ENCODE data around the gene TGFBR3.

TGFBR3 gene

DNA sequence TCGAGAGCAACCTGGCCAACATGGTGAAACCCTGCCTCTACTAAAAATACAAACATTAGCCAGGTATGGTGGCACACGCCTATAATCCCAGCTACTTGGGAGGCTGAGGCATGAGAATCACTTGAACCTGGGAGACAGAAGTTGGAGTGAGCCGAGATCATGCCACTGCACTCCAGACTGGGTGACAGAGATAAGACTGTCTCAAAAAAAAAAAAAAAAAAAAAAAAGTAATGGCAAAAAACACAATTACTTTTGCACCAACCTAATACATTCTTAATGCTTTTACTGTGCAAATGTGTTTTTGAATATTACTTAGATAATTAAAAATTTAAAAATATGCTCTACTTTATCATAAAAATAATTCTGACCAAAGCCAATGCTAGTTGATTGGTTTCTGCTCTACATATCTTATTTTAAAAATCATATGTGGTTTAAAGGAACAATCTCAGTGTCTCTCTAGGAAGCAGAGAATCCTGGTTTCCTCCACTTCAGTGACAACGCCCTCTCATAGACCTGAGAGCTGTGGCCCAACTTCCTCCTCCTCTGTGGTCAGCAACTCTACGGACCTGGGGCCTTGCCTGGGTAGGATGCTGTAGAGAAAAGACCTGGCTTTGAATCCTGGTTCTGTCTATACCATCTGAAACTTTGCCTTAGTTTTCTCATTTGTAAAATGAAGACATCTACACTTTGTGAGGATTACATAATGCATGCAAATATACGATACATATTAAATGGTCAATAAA is 64.7 kb downstream of the TGFBR3 start:
- TF ChIP-seq, protein P1, sequence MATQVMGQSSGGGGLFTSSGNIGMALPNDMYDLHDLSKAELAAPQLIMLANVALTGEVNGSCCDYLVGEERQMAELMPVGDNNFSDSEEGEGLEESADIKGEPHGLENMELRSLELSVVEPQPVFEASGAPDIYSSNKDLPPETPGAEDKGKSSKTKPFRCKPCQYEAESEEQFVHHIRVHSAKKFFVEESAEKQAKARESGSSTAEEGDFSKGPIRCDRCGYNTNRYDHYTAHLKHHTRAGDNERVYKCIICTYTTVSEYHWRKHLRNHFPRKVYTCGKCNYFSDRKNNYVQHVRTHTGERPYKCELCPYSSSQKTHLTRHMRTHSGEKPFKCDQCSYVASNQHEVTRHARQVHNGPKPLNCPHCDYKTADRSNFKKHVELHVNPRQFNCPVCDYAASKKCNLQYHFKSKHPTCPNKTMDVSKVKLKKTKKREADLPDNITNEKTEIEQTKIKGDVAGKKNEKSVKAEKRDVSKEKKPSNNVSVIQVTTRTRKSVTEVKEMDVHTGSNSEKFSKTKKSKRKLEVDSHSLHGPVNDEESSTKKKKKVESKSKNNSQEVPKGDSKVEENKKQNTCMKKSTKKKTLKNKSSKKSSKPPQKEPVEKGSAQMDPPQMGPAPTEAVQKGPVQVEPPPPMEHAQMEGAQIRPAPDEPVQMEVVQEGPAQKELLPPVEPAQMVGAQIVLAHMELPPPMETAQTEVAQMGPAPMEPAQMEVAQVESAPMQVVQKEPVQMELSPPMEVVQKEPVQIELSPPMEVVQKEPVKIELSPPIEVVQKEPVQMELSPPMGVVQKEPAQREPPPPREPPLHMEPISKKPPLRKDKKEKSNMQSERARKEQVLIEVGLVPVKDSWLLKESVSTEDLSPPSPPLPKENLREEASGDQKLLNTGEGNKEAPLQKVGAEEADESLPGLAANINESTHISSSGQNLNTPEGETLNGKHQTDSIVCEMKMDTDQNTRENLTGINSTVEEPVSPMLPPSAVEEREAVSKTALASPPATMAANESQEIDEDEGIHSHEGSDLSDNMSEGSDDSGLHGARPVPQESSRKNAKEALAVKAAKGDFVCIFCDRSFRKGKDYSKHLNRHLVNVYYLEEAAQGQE (IDR thresholded peaks at IDR 0.05; ENCODE audit: insufficient read depth in 1 of 2, low read depth in 2 of 2, low read length in 2 of 2): no peak
- no peak for TF ChIP-seq SIN3A (IDR thresholded peaks at IDR 0.05; ENCODE audit: borderline replicate concordance, insufficient read depth, low read length)
- TF ChIP-seq FOXP2 (optimal IDR thresholded peaks at IDR 0.05; ENCODE audit: borderline replicate concordance, extremely low read depth, extremely low read length, insufficient read depth): no peak

DNA sequence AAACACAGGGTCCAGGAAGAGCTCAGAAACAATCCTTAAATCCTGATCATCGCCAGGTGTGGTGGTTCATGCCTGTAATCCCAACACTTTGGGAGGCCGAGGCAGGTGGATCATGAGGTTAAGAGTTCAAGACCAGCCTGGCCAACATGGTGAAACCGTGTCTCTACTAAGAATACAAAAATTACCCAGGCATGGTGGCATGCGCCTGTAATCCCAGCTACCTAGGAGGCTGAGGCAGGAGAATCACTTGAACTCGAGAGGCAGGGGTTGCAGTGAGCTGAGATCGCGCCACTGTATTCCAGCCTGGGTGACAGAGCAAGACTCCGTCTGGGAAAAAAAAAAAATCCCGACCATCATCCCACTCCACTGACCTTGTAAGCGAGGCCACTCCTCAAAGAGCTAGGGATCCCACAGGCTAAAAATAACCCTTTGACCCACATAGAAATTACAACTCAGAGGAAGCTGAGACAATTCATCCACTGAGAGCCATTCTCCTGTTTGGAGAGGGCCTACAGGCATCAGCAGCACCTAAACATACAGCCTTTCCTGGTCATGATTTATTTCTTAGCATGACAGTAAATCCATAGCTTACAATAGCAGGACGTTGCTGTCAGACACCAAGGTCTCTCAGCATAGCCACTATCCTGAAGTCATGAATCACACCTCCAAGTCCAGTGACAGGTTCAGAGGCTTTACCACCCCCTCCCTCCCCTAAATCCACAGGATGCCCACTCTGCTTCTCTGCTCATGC is 66.7 kb downstream of the TGFBR3 start:
- TF ChIP-seq FOXP2 (optimal IDR thresholded peaks at IDR 0.05; ENCODE audit: borderline replicate concordance, extremely low read depth, extremely low read length, insufficient read depth) (no peak), POLR2AphosphoS5 (IDR thresholded peaks at IDR 0.05; ENCODE audit: low read depth, low read length) (no peak), TAF1 (IDR thresholded peaks at IDR 0.05; ENCODE audit: borderline replicate concordance, insufficient read depth, low read length) (no peak), SIN3A (IDR thresholded peaks at IDR 0.05; ENCODE audit: borderline replicate concordance, insufficient read depth, low read length) (no peak)
- TF ChIP-seq, protein P1 (IDR thresholded peaks at IDR 0.05; ENCODE audit: insufficient read depth in 1 of 2, low read depth in 2 of 2, low read length in 2 of 2): no peak

DNA sequence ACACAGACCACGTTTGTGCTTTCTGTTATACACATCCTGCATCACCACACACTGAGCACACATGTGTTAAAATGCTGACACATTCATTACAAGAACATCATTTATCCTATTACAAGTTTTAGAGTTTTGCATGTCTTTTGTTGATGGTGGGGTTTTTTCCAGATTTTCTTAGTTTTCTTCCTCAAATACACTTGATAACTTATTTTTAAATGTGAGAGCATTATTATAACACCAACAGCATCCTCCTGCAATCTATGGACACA is 67.3 kb downstream of the TGFBR3 start:
- TF ChIP-seq, protein P1 (IDR thresholded peaks at IDR 0.05; ENCODE audit: insufficient read depth in 1 of 2, low read depth in 2 of 2, low read length in 2 of 2): no peak
- TF ChIP-seq FOXP2 (optimal IDR thresholded peaks at IDR 0.05; ENCODE audit: borderline replicate concordance, extremely low read depth, extremely low read length, insufficient read depth): no peak
- no peak for TF ChIP-seq TAF1 (IDR thresholded peaks at IDR 0.05; ENCODE audit: borderline replicate concordance, insufficient read depth, low read length)
- TF ChIP-seq SIN3A (IDR thresholded peaks at IDR 0.05; ENCODE audit: borderline replicate concordance, insufficient read depth, low read length): no peak
- TF ChIP-seq POLR2AphosphoS5 (IDR thresholded peaks at IDR 0.05; ENCODE audit: low read depth, low read length): no peak

DNA sequence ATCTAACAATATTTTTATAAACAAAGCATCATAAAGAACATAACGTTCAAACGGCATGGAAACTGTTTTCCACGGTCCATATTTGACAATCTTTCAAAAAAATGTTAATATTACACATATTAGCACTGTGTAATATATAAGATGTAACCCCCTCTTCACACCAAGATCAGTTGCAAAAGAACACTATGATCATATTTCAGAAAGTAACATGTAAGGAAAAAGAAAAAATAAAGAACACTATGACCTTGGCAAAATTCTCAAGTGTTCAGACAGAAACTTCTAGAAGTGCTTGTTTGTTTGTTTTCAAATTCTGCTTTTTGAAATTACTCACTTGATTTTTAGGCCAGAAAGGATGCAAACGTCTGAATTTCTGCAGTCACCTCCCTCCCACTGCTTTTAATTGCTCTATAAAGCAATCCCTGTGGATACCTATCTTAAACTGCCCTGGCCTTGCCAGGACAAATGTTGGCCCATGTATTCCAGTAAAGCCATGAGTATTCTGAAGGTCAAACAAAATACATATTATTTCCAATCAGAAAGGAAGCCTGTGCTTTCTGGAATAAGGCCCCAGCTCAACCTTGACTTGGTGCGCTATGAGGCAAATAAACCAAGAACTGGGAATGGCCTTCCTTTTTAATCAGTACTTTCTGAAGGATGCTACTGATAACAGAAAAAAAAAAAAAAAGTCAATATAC is 68.6 kb downstream of the TGFBR3 start:
- TF ChIP-seq POLR2AphosphoS5 (IDR thresholded peaks at IDR 0.05; ENCODE audit: low read depth, low read length): no peak
- no peak for TF ChIP-seq FOXP2 (optimal IDR thresholded peaks at IDR 0.05; ENCODE audit: borderline replicate concordance, extremely low read depth, extremely low read length, insufficient read depth)
- TF ChIP-seq, protein P1 (IDR thresholded peaks at IDR 0.05; ENCODE audit: insufficient read depth in 1 of 2, low read depth in 2 of 2, low read length in 2 of 2): no peak
- TF ChIP-seq TAF1 (IDR thresholded peaks at IDR 0.05; ENCODE audit: borderline replicate concordance, insufficient read depth, low read length): no peak
- TF ChIP-seq SIN3A (IDR thresholded peaks at IDR 0.05; ENCODE audit: borderline replicate concordance, insufficient read depth, low read length): no peak
